HG03196 (cell line): ENCODE measurements around the gene FAM72C.
"Not testable (repeated sequence)": the region's sequence is repeated elsewhere in the genome, so short reads cannot be mapped to it uniquely, and the experiment has no call there.

Experiments used
- ATAC-seq: cut with Tn5 transposase; IDR thresholded peaks from one replicate; pipeline ENCODE4 v1.9.1; 2021; ENCODE audit not compliant: unreplicated experiment

FAM72C gene

GRCh38 chr1:143984721-143985473, 13.1 kb upstream of the FAM72C start:
- not testable (repeated sequence) for ATAC-seq

- not testable (repeated sequence) for ATAC-seq
Observed at GRCh38 chr1:143974416-143974815, 2.6 kb upstream of the FAM72C start.

- not testable (repeated sequence) for ATAC-seq
Observed at GRCh38 chr1:143973876-143974414, 2.2 kb upstream of the FAM72C start.

GRCh38 chr1:143972753-143973326, 1.1 kb upstream of the FAM72C start:
- ATAC-seq = peak; percentile 12

GRCh38 chr1:143965860-143966259, 5.9 kb downstream of the FAM72C start:
- ATAC-seq = not testable (repeated sequence)

GRCh38 chr1:143964294-143964693, 7.5 kb downstream of the FAM72C start:
- not testable (repeated sequence) for ATAC-seq

GRCh38 chr1:143955930-143956329, 15.9 kb downstream of the FAM72C start:
- not testable (repeated sequence) for ATAC-seq

- not testable (repeated sequence) for ATAC-seq
Observed at GRCh38 chr1:143952913-143953312, 18.9 kb downstream of the FAM72C start.

- not testable (repeated sequence) for ATAC-seq
Observed at GRCh38 chr1:143951485-143952391, 20.0 kb downstream of the FAM72C start.

GRCh38 chr1:143947749-143948148, 24.0 kb downstream of the FAM72C start:
- not testable (repeated sequence) for ATAC-seq

- not testable (repeated sequence) for ATAC-seq
Observed at GRCh38 chr1:143945253-143945652, 26.5 kb downstream of the FAM72C start.

GRCh38 chr1:143944576-143945240, 27.1 kb downstream of the FAM72C start:
- not testable (repeated sequence) for ATAC-seq

- ATAC-seq = not testable (repeated sequence)
Observed at GRCh38 chr1:143943319-143943978, 28.3 kb downstream of the FAM72C start.

GRCh38 chr1:143942238-143942860, 29.4 kb downstream of the FAM72C start:
- not testable (repeated sequence) for ATAC-seq

- not testable (repeated sequence) for ATAC-seq
Observed at GRCh38 chr1:143939666-143940065, 32.1 kb downstream of the FAM72C start.

GRCh38 chr1:143938922-143939321, 32.9 kb downstream of the FAM72C start:
- ATAC-seq = not testable (repeated sequence)

GRCh38 chr1:143936457-143937115, 35.2 kb downstream of the FAM72C start:
- ATAC-seq = not testable (repeated sequence)

- ATAC-seq = not testable (repeated sequence)
Observed at GRCh38 chr1:143919127-143919526, 52.7 kb downstream of the FAM72C start.

- not testable (repeated sequence) for ATAC-seq
Observed at GRCh38 chr1:143918552-143918951, 53.2 kb downstream of the FAM72C start.
